ENCODE results near the gene EIF4E2.
A peak's percentile ranks its signal among the peaks of the same experiment; 100 is the strongest.

The EIF4E2 gene

DNA sequence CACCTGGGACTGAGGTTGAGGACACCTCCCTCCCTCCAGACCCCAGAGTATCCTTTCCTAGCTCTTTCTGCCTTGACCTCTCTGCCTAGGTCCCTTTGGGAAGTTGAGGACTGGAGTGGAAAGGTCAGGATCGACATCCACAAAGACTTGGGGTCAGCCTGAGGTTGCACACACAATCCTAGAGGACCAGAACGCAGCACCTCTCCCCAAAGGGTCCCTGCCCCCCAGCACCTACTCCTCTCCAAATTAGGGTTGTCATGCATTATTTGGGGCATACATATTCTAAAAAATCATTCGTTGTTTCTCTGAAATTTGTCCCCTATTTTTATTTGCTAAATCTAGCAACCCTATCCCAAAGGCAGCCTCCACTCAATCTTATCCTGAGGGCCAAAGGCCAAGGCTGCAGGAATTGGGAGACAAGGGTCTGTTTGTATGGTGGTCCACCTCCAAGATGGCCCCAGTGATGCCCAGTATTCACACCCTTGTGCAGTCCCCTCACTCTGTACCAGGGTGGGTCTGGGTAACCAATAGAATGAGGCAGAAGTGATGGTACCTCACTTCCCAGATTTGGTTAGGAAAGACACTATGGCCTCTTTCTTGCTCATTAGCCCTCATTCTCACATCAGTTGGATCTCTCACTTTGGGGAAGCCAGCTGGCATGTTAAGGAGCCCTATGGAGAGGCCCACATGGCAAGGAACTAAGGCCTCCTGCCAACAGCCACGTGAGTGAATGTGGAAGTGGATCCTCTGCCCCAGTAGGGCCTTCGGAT, 14.5 kb upstream of the EIF4E2 start:
- ChIA-PET POLR2A (no interaction called here), CTCF (interaction anchor here (1.3 kb wide), 1 partner anchor 13 kb away, joined by 3 read pairs; no protein-coding TSS in a partner anchor)
- TF ChIP-seq CTCF (IDR thresholded peaks at IDR 0.05; ENCODE audit: control extremely low read depth, extremely low read depth, low read depth, missing control alignments), result no peak
- DNase-seq (ENCODE audit: extremely low spot score), result no peak

DNA sequence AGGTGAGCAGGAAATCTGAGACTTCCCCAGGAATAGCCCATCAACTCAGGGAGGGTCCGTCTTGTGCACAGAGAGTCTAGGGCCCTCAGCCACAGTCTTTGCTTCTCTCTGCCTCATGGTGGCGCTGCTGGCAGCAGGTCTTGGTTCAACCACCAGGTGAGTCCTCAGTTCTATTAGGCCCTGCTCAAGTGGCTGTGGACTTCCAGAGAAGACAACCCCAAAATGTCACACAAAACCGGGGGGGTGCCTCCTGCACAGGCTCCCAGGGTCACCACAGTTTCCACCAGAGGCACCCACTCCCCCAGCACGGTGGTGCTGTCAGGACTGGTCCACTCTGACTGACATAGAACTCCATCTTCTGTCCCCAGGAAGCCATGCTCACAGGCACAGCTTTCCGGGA, 13.4 kb upstream of the EIF4E2 start:
- POLR2A ChIA-PET, result no interaction called here
- TF ChIP-seq CTCF (IDR thresholded peaks at IDR 0.05; ENCODE audit: control extremely low read depth, extremely low read depth, low read depth, missing control alignments), result peak; percentile 24
- no peak for DNase-seq (ENCODE audit: extremely low spot score)
- CTCF ChIA-PET, result interaction anchor here (1.0 to 1.2 kb wide), 2 partner anchors 14 to 15 kb away, joined by 3 to 4 read pairs; no protein-coding TSS in a partner anchor

DNA sequence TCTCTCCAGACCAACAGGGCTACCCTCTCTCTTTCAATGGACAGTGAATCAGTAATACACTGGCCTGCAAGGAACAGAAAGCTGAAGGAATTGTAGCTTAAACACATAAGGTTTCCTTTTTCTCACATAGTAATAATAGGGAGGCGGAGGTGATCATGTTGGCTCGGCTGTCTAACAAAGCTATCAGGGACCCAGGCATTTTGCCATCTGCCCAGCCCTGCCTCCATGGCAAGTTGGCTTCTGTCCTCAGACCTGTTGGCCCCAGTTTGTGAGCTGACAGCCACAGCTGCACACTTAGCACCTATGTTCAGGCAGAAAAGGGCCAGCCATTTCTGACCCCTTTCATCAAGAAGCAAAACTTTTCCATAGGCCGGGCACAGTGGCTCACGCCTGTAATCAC, 13.0 kb upstream of the EIF4E2 start:
- CTCF ChIA-PET, result interaction anchor here (1.0 to 1.2 kb wide), 3 partner anchors 11 to 16 kb away, joined by 3 to 4 read pairs (median 4); no protein-coding TSS in a partner anchor
- TF ChIP-seq CTCF (IDR thresholded peaks at IDR 0.05; ENCODE audit: control extremely low read depth, extremely low read depth, low read depth, missing control alignments), result no peak
- POLR2A ChIA-PET, result no interaction called here
- DNase-seq (ENCODE audit: extremely low spot score), result no peak

- no peak for TF ChIP-seq CTCF (IDR thresholded peaks at IDR 0.05; ENCODE audit: control extremely low read depth, extremely low read depth, low read depth, missing control alignments)
- no peak for DNase-seq (ENCODE audit: extremely low spot score)
- ChIA-PET CTCF (no interaction called here), POLR2A (interaction anchor here (0.7 kb wide), 1 partner anchor 86 kb away, joined by 3 read pairs; no protein-coding TSS in a partner anchor)
These were observed 11.8 kb upstream of the EIF4E2 start for GRCh38 chr2:232538671-232539070.

DNA sequence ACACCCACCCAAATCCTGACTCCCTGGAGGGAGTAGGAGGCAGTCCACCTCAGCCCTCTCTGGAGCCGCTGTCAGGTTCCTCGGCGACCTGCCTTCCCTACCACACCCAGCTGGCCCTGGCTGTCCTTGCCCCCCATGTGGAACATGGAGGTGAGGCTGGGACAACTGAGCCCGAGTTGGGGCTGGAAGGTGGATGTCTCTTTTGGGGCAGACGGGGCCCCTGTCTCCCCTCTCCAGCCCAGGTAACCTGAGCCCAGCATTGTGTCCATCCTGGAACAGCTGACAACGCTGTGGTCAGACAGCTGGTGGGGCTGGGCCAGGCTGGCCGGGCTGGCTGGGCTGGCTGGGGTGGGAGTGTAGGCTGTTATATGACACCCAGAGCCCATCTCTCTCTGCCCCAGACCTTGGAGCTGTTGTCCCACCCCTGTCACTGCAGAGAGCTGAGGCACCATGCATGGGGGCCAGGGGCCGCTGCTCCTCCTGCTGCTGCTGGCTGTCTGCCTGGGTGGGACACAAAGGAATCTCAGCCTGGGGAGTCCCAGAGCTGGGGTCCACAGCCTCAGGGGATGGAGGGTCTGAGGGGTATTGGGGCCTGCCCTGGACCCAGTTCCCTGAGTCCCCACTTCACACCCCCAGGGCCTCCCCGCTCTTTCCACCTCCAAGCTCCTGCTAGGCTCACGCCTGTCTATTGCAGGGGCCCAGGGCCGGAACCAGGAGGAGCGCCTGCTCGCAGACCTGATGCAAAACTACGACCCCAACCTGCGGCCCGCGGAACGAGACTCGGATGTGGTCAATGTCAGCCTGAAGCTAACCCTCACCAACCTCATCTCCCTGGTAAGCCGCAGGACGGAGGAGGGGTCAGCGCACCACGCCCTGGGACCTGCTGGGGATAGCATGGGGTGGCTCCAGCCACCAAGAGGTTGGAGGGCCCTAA, 10.9 kb upstream of the EIF4E2 start, which contains the start of gene CHRNG:
Gene CHRNG (plus strand): TSS at position 395 of the 934 bp plus-strand sequence. CDS start 56 bp downstream, at position 451.
- TF ChIP-seq CTCF (IDR thresholded peaks at IDR 0.05; ENCODE audit: control extremely low read depth, extremely low read depth, low read depth, missing control alignments), result no peak
- CTCF ChIA-PET, result no interaction called here
- no peak for DNase-seq (ENCODE audit: extremely low spot score)
- POLR2A ChIA-PET, result no interaction called here

GRCh38 chr2:232540441-232541041, 9.9 kb upstream of the EIF4E2 start:
- no peak for TF ChIP-seq CTCF (IDR thresholded peaks at IDR 0.05; ENCODE audit: control extremely low read depth, extremely low read depth, low read depth, missing control alignments)
- CTCF ChIA-PET, result no interaction called here
- DNase-seq (ENCODE audit: extremely low spot score), result no peak
- POLR2A ChIA-PET, result no interaction called here

Measured in GM10248 (cell line).